HG03432 (cell line): Measurements from ENCODE around the gene APBB2.

Experiments used
- ATAC-seq: cut with Tn5 transposase; IDR thresholded peaks from one replicate; pipeline ENCODE4 v1.9.1; 2021; ENCODE audit warnings: mild to moderate bottlenecking, moderate library complexity; ENCODE audit not compliant: unreplicated experiment

The APBB2 gene

DNA sequence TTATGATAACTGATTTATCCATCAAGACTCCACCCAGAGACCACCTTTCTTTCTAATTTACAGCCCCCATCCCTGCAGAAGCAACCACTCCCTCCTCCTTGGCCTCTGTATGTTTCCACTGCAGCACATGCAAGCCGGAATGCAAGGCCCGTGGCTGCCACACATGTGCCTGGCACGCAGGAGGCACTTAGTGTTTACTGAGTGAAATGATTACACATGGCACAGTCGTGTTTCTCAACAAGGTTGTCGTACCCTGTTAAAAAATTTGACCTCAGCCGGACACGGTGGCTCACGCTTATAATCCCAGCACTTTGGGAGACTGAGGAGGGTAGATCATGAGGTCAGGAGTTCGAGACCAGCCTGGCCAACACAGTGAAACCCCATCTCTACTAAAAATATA is 104.3 kb downstream of the APBB2 start:
- no peak for ATAC-seq

DNA sequence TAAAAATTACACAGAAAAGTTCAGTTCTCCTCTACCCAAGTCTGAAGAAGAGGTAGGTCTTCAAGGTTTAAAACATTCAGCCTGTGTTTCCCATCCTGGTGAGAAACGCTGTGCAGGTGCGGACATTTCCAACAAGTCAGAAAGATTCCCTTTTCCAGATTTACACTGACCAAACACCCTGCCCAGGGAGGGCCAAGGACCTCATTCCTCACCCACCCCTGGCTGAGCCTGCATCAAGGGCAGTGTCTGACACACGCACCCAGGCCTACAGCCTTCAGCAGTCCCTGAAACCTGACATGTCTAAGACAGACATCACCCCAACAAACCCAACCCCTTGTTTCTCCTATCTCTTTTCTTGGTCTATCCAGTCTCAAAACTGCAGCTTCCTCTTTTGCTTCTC is 105.9 kb downstream of the APBB2 start:
- ATAC-seq: no peak

DNA sequence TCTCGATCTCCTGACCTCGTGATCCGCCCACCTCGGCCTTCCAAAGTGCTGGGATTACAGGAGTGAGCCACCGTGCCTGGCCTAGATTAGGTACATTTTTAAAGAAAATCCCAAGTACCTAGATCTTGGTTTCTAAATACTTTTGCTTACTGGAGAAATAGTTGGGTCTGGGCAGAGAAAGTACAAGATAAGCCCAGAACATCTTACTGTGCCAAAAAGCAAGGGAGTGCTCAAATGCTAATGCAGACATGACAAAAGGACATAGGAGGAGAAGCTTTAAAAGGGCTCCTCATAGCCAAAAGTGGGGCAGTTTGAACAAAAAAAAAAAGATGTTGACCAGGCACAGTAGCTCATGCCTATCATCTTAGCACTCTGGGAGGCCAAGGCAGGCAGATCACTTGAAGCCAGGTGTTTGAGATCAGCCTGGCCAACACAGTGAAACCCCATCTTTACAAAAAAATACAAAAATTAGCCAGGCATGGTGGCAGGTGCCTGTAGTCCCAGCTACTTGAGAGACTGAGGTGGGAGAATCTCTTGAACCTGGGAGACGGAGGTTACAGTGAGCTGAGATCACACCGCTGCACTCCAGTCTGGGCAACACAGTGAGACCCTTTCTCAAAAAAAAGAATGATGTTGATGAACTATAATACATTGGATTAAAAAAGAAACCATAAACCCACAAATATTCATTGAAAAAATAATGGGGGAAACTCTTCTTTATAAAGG is 107.5 kb downstream of the APBB2 start:
- no peak for ATAC-seq

DNA sequence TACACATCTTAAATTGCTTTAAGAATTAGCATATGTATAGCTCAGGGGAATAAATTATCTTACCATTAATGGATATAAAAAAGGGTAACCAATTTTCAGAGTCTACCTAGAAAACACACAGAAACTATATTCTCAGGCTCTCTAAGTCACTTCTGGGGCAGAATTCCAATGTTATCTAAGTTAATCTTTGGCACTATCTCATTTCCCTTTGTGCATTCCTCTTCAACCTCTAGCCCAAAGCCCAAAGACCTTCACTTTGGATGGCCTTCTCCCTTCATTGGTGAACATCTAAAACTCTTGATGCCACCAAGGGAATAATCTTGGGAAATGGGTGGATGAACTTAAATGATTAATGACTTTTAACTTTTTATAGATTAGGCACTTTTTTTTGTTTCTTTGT is 108.3 kb downstream of the APBB2 start:
- ATAC-seq: no peak

DNA sequence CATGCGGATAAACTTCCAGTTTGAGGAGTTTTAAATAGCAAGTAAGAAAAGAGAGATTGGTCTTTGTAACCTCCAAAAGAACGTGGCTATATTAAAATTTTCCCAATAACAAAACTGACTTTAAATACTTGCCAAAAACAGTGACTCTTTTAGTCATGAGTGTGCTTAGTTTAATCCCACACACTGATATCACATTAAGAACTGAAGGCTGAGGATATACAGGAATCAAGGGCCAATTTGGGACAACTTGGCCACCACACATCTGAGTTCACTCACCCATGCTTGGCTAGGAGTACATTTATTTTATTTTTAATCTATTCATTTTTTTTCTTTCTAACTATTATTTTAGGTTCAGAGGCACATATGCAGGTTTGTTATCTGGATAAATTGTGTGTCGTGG is 110.2 kb downstream of the APBB2 start:
- ATAC-seq: no peak

DNA sequence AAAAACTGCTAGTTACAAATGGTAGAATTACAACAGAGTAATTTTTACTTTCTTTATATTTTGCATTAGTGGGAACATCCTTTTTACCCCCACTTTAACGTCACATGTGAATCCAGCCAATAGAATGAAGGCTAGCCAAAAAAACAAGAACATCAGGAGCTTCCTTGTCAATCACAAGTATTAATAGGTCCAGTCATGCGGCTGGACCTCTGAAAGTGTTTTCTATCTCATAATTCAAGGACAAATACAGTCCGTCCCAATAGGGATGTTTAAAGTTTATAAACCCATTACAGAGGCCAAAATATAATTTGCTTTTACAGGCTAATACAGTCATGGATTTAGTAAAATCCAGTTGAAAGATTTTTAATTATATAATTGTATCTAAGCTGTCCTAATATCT is 110.7 kb downstream of the APBB2 start:
- ATAC-seq: no peak

DNA sequence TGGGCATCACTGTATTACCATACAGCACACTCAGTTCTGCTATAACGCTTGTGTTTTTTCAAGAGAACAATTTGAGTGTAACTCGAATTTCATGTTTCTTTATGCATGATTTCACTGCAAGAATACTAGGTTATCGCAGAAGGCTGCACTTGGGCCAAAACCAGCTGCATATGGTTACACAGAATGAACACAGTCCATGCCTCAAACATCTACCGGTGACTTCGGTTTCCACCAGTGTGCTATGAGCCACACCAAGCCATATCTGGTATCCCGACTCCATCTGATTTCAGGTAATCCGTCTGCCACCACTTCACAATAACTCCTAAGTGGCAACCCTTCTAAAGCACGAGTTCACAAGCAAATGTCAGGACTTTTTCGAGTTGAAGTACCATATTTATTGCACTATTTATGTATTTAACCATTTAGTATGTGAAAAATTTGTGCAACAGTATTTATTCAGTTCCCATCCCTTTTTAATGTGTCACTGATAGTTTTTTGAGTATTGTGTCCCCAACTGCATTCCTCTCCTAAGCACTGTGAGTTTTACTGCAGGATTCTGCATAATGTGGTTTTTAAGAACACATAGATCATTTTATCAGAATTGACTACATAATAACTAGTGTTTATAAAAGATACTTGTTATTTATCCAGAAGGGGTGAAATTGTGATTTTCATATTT is 111.8 kb downstream of the APBB2 start:
- ATAC-seq: no peak

DNA sequence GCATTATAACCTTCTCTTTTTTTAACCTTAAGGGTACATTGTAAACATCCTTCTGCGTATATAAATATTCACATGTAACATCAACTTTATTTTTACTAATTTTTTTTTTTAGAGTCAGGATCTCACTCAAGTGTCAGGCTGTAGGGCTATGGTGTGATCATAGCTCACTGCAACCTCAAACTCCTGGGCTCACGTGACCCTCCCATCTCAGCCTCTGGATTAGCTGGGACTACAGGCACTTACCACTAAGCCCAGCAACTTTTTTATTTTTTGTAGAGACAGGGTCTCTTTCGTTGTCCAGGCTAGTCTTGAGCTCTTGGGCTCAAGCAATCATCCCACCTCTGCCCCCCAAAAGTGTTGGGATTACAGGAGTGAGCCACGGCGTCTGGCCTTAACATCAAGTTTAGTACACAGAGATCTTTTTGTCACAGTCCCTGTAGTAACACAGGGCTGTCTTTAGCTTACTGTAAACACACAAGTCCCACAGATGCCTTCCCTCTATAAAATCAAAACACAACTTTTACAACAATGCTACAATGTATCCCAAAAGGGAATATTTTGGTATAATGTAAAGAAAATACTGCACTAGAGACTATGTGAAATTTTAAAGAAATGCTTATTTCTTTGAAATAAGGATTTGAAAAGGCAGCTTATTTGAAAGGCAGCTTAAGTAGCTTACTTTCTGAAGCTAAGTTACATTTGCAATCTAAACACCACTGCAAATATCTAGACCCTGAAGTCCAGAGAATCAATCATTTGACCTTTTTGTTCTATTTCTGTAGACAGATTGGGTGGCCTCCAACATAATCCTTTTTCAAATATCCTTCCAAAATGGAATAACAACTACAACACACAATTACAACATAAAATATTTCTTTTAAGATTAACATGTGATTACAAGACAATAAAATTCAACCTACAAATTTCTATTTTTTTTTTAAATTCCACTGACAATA is 116.0 kb downstream of the APBB2 start:
- ATAC-seq: no peak

DNA sequence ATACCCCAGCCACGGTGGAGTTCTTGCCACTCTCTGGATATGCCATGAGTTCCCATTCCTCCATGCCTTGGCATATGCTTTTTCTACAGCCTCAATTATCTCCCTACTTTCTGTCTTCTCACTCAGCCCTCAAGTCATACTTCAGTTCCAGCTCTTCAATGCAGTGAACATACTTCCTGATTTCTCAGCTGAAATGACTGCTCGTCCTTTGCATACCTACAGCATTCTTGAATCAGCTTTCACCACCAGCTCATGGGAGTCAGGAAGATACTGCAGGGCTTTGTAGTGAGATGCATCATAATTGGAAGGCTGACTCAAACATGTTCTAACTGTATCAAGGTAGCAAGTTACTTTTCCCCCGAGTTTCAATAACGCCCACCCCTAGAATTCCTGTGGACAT is 118.4 kb downstream of the APBB2 start:
- ATAC-seq: peak; percentile 76

DNA sequence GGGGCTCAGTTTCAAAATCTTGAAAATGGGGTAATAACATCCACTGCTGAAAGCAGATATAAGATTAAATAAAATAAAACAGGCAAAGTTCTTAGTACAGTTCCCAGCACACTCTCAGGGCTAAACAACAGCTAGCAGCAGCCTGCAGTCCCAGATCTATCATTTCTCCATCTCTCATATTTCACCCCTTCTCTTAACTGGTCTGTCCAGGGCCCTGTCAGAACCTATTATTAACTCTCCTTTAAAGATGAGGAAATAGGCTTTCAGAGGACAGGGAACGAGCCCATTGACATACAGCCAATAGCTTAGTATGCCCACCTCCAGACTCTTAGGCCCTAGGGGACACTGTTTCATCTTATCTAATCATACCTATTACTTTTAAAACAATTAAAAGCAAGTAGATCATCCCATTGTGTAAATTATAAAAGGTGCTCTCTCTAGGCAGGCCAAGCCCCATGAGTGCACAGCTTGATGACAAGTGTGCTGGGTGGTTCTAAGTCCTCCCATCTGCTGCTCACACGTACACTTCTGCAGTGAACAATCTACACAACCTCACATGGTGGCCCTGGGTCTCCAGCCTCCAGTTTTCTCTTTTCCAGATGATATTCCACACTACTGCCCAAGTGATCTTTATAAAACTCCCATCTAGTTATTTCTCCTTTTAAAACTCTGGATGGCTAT is 119.0 kb downstream of the APBB2 start:
- ATAC-seq: no peak

DNA sequence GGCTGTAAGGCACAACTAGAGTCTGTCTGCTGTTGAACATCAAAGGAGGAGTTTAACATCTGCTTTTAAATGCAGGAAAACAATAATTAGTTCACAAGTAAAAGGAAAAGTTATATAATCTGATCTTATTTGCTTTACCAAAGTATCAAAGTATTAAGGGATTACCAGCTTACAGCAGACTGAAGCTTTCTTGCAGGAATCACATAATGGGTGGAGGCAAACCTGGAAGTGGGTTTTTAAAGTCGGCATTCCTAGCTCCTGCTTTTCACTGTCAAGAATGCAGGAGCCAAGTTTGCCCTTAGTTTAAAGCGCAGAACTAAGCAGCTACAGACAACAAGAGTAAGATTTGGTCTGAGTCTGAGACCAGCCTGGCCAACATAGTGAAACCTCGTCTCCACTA is 122.2 kb downstream of the APBB2 start:
- ATAC-seq: no peak

DNA sequence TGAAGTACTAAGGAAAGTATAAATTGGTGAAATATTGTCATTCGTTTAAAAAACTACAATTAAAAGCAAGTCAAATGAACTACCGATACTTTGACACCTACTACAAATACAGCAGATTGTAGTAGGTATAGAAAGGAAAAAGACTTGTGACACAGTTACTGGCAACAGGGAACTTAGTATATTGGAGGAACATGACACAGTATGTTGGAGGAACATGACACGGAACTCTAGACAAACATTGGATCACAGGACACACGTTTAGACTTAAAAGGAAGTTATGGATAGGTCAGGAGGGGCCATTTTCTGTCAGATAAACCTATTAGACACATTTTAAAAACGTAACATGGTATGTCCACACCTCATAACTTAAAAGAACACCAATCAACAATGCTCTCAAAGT is 132.5 kb downstream of the APBB2 start:
- ATAC-seq: no peak

DNA sequence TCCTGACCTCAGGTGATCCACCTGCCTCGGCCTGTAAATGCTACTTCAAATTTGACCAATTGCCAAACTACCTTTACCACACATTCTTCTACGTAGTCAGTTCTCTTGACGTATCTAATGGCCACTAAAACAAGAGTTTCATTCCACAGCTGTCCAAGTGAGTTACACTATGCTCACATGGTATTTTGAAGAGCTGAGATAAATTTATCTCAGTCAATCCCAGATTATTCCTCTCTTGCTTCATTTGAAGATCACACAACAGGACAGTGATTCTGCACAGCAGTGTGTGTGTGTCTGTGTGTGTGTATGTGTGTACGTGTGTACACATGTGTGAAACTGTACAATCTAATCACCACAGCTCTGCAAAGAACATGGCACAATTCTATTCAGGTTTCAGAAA is 133.4 kb downstream of the APBB2 start:
- no peak for ATAC-seq

DNA sequence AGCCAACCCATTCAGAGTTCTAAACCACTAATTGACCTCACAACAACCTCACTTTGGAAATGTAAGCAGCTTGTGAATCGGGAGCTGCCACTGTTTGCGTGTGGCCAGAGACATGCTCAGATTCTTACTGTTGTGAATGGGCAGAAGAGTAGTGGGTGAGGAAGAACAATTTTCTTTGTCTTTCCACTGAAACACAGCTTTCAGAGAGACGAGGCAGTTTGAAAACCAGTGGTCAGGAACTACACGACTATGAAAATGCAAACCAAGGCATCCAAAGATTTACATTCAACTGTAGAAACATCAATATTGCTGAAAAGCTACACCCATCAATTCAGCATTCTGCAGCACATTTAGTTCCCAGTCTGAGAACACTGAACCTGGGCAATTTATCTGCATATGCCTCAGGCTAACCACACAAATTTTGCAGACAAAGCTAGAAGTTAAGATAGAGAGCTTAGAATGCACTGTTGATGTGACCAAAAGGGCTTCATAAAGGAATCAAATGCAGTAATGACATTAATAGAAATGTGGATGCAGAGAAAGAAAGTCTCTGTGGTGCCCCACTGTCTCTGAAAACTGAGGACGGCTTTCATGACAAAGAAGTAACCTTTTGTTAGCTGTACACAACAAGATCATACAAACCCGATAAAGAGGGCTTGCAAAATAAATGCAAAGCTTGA is 134.3 kb downstream of the APBB2 start:
- no peak for ATAC-seq

DNA sequence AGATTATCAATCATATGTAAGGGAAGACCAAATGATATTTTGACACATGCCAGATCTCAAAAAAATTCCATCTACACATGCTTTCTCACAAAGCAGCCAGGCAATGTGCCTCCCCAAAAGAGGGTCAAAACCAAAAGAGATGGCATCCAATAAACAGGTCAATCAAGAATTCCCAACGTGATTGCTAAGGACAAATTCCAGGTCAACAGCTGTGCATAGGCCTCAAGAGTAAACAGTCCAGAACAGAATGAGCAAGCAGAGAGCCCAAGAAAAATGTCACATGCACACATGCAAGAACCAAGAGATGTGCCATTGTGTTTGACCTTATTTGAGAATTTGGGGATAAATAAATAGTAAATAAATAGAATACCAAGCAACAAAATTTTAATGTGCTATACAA is 136.7 kb downstream of the APBB2 start:
- no peak for ATAC-seq

DNA sequence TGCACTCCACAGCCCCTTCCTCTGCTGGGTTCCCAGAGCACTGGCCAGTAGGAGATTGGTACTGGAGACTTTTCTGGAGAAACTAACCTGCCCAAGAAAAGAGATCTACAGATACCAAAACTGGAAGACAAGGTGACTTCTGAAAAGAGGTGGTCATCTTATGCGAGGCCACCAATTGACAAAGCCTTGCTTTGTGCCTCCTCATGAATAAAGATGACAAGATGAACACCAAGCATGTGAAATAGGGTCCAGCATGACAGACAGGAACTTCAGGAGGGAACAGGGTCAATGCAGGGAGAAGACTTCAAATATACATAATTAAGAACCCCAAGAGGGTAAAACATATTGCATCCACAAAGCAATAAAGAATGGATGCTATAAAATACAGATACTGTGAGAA is 137.9 kb downstream of the APBB2 start:
- ATAC-seq: no peak

DNA sequence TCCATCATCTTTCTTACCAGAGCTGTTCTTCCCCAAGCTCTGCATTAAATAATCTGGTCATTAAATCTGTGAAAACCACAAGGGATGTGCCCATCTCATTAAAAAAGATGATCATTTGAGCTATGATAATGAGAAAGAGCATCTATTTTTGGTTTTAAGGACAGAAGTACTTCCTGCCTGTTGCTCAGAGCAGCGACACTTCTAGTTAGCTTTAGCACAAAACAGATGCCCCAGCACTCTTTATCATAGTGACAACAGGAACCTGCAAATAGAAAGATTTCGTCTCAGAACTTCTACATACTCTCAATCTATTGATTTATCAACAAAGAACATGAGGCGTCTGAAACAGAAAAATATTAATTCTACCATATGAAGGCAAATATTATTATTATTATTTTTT is 140.1 kb downstream of the APBB2 start:
- ATAC-seq: no peak

DNA sequence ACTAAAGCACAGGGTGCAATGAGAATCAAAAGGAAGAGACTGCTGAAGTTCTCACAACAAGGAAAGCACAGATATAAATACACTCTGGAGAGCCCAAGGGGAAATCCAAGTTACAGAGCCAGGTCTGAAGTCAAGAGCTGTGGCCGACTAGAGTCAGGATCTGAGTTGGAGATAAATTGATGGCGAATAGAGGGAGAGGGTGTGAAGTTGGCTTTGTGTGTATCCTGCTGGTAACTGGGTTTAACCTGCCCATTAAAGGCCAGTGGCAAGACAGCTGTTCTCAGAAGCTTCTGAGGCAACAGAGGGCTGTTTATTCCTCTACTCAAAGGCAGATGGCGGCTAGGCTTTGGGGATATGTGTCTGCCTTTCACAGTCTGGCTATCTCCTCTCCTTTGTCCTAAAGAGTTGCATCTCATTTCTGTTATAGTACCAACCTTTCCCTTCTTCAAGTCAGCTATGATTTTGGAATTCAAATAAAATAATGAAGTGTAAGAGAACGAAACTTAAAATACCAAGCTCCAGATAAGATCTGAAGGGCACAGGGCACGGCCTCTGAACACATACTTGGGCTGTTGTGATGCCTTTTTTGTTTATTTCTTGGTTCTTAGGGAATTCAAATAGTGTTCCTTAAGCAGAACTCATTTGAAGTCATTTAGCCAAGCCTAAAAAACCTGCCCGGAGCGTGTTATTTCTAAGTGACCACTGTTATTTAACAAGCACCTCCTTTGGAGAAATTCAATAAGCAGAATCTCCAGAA is 142.1 kb downstream of the APBB2 start:
- ATAC-seq: peak; percentile 61

DNA sequence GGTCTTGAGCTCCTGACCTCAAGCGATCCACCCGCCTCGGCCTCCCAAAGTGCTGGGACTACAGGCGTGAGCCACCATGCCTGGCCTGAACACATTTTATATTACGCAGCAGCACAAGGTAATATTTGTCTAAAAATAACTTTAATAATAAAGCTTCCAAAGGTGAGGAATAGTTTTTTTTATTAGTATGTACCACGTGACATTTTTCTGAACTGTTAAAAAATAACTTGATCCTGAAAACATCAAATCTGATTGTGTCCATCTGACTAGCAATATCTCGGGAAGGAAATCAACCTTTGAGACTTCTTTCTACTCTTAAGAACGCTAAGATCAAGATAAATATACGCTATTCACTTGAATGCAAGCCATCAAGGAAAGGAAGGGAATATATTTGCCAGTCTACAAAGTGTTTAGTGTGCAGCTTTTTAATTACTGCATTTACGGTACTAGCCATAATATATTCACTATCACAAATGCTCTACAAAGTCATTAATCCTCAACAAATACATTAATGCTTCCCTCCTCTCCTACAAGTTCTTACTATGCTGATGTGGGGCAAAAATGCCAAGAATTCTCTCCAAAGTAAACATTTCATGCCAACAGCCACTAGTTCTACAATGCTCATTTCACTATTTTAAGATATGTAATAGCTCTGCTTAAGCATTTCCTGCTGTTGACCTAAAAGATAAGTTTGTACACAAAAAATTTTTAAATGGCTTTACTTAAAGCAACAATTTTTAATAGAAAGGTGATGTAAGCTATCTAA is 143.6 kb downstream of the APBB2 start:
- no peak for ATAC-seq
